ENCODE results near the gene SLC36A4. TPM values are rescaled to one million over a fixed set of nuclear protein-coding genes. Genes with fewer than 3 reads are reported as not detected.

Gene SLC36A4
- total and polyA plus RNA-seq, 2 of the 13 experiments (the other 11 are each of a cell fraction or from before 2014, with no cell fraction given), result 7.3 to 9.5 TPM

DNA sequence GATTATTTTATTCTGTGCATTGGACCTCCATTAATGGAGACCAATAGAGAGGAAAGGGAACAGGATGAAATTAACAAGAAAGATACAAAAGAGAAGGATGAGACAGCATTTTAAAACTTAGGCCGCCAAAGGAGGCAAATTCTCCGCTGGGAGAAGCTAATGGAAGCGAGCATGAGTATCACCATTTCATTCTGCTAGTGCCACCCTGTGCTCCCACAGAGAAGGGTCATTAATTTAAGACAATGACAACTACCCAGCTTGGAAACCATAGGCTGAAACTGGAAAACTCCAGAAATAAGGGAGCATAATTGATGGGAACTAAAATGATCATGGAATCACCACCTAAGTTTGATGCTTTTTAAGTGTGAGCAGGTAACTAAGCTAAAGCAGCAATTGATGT is 69.2 kb downstream of the SLC36A4 start:
- FAIRE-seq, result no peak

DNA sequence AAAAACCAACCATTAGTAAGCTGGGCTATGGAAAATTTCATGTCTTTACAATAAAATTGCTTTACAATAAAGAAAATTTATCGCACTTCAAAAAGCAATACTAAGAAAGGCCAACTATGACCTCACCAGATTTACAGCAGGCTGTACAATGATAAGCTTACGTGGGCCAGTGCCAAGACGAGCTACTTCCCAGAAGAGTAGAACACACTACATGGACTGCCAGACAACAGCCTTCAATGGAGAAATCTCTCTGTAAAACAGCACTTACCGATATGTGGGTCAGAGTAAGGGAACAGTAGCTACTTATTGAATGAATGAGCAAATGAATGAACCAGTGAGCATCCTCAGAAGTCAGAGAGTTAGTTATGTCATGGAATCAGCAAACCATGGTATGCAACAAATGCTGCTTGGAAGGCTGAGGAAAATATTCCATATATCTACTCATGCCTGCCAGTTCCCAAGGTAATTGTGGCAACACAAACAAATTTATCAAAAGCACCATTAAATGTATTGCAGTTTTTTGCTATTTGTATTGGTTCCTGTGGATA is 74.4 kb downstream of the SLC36A4 start:
- BruUV-seq (replicated peaks), result no TSS peak
- H3K4me1 ChIP-seq (ENCODE audit: insufficient read depth, low read length), result no peaks in the 10 kb centered on the region
- DNase-seq (ENCODE audit: low spot score) (no peak), FAIRE-seq (no peak), ATAC-seq (no peak)
- TF ChIP-seq, protein P1, sequence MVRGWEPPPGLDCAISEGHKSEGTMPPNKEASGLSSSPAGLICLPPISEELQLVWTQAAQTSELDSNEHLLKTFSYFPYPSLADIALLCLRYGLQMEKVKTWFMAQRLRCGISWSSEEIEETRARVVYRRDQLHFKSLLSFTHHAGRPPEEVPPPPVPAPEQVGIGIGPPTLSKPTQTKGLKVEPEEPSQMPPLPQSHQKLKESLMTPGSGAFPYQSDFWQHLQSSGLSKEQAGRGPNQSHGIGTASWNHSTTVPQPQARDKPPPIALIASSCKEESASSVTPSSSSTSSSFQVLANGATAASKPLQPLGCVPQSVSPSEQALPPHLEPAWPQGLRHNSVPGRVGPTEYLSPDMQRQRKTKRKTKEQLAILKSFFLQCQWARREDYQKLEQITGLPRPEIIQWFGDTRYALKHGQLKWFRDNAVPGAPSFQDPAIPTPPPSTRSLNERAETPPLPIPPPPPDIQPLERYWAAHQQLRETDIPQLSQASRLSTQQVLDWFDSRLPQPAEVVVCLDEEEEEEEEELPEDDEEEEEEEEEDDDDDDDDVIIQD (CRISPR knock-in tag; IDR thresholded peaks at IDR 0.05; ENCODE audit: low read depth), result no peak
- TF ChIP-seq FOXC1 (CRISPR knock-in tag; IDR thresholded peaks at IDR 0.05; ENCODE audit: borderline replicate concordance) (no peak), ZSCAN12 (CRISPR knock-in tag; IDR thresholded peaks at IDR 0.05) (no peak), POLR2AphosphoS5 (IDR thresholded peaks at IDR 0.05; ENCODE audit: low read depth, low read length) (no peak), NFE2L1 (CRISPR knock-in tag; IDR thresholded peaks at IDR 0.05; ENCODE audit: borderline replicate concordance) (no peak), ZNF510 (CRISPR knock-in tag; IDR thresholded peaks at IDR 0.05; ENCODE audit: low read depth) (no peak)
- no peaks in the 10 kb centered on the region for H3K36me3 ChIP-seq (replicated peaks in 1 of 2; ENCODE audit: control insufficient read depth in 1 of 2, insufficient read depth in 2 of 2, low read length in 2 of 2)
- H3K4me2 ChIP-seq (ENCODE audit: low read depth, low read length), result no peak overlapping the region
- H3K27ac ChIP-seq (ENCODE audit: extremely low read length, insufficient read depth, low read length), result no peak overlapping the region
- H4K20me1 ChIP-seq (ENCODE audit: insufficient read depth, low read length), result no peaks in the 10 kb centered on the region
- in situ Hi-C loops (cut with HindIII; ENCODE audit: extremely low pct_ligation_motif_present, low pct_unique_long_range_greater_than_20kb) (no loop called here), intact Hi-C loops (cut with micrococcal nuclease; ENCODE audit: unreplicated experiment) (no loop called here)
- WGBS (ENCODE audit: low lambda C conversion rate), result 7% methylated on average over 4 of the region's 4 CpGs
- H2AFZ ChIP-seq (ENCODE audit: low read length), result no peak overlapping the region
- ChIA-PET CTCF (ENCODE audit: low intra/inter-chr PET ratio, low total read pairs) (no interaction called here), POLR2A (no interaction called here)
- no peak overlapping the region for H3K9ac ChIP-seq (ENCODE audit: insufficient read depth, low read depth, low read length)
- no peak overlapping the region for H3K4me3 ChIP-seq (replicated peaks in 1 of 3; ENCODE audit: insufficient read depth in 1 of 3, low read depth in 2 of 3, low read length in 3 of 3)
- no peaks in the 10 kb centered on the region for H3K79me2 ChIP-seq (ENCODE audit: insufficient read depth, low read length)
- H3K9me3 ChIP-seq (ENCODE audit: low read length), result no peaks in the 10 kb centered on the region
- H3K27me3 ChIP-seq (ENCODE audit: control insufficient read depth in 1 of 2, insufficient read depth in 2 of 2, low read length in 2 of 2), result no peaks in the 10 kb centered on the region

More for the DNA sequence above, 69.2 kb downstream of the SLC36A4 start:
- in situ Hi-C loops (cut with HindIII; ENCODE audit: extremely low pct_ligation_motif_present, low pct_unique_long_range_greater_than_20kb) (no loop called here), intact Hi-C loops (cut with micrococcal nuclease; ENCODE audit: unreplicated experiment) (no loop called here)
- POLR2A ChIA-PET, result no interaction called here
- no peaks in the 10 kb centered on the region for H3K79me2 ChIP-seq (ENCODE audit: insufficient read depth, low read length)
- ATAC-seq, result no peak
- H3K9ac ChIP-seq (ENCODE audit: insufficient read depth, low read depth, low read length), result no peak overlapping the region
- H4K20me1 ChIP-seq (ENCODE audit: insufficient read depth, low read length), result no peaks in the 10 kb centered on the region
- no peak overlapping the region for H2AFZ ChIP-seq (ENCODE audit: low read length)
- H3K36me3 ChIP-seq (replicated peaks in 1 of 2; ENCODE audit: control insufficient read depth in 1 of 2, insufficient read depth in 2 of 2, low read length in 2 of 2), result no peaks in the 10 kb centered on the region
- H3K27ac ChIP-seq (ENCODE audit: extremely low read length, insufficient read depth, low read length), result no peak overlapping the region
- no peak overlapping the region for H3K4me2 ChIP-seq (ENCODE audit: low read depth, low read length)
- H3K4me3 ChIP-seq (replicated peaks in 1 of 3; ENCODE audit: insufficient read depth in 1 of 3, low read depth in 2 of 3, low read length in 3 of 3), result no peak overlapping the region
- DNase-seq (ENCODE audit: low spot score), result no peak
- H3K27me3 ChIP-seq (ENCODE audit: control insufficient read depth in 1 of 2, insufficient read depth in 2 of 2, low read length in 2 of 2), result no peaks in the 10 kb centered on the region
- no peaks in the 10 kb centered on the region for H3K4me1 ChIP-seq (ENCODE audit: insufficient read depth, low read length)
- CTCF ChIA-PET (ENCODE audit: low intra/inter-chr PET ratio, low total read pairs), result no interaction called here
- 21% methylated on average over 3 of the region's 3 CpGs for WGBS (ENCODE audit: low lambda C conversion rate)
- TF ChIP-seq NAIF1 (CRISPR knock-in tag; IDR thresholded peaks at IDR 0.05; ENCODE audit: borderline replicate concordance), result no peak
- TF ChIP-seq MEF2D (CRISPR knock-in tag; IDR thresholded peaks at IDR 0.05), result no peak
- no peak for TF ChIP-seq IRF2 (CRISPR knock-in tag; IDR thresholded peaks at IDR 0.05)
- TF ChIP-seq, protein P2, sequence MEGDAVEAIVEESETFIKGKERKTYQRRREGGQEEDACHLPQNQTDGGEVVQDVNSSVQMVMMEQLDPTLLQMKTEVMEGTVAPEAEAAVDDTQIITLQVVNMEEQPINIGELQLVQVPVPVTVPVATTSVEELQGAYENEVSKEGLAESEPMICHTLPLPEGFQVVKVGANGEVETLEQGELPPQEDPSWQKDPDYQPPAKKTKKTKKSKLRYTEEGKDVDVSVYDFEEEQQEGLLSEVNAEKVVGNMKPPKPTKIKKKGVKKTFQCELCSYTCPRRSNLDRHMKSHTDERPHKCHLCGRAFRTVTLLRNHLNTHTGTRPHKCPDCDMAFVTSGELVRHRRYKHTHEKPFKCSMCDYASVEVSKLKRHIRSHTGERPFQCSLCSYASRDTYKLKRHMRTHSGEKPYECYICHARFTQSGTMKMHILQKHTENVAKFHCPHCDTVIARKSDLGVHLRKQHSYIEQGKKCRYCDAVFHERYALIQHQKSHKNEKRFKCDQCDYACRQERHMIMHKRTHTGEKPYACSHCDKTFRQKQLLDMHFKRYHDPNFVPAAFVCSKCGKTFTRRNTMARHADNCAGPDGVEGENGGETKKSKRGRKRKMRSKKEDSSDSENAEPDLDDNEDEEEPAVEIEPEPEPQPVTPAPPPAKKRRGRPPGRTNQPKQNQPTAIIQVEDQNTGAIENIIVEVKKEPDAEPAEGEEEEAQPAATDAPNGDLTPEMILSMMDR (CRISPR knock-in tag; IDR thresholded peaks at IDR 0.05), result 0 out of 2 replicates have a peak, but pooled peaks have one; percentile 5
- TF ChIP-seq ZIK1 (CRISPR knock-in tag; IDR thresholded peaks at IDR 0.05; ENCODE audit: borderline replicate concordance, low read depth), result no peak
- TF ChIP-seq NRL (CRISPR knock-in tag; IDR thresholded peaks at IDR 0.05; ENCODE audit: borderline replicate concordance), result no peak
- TF ChIP-seq EZH2 (conservative IDR thresholded peaks at IDR 0.05; ENCODE audit: low read depth, low read length), result no peak
- no peak for TF ChIP-seq ZNF816 (CRISPR knock-in tag; IDR thresholded peaks at IDR 0.05; ENCODE audit: borderline replicate concordance)
- TF ChIP-seq FOXA1 (IDR thresholded peaks at IDR 0.05), result no peak
- TF ChIP-seq FOXA1 (CRISPR knock-in tag; IDR thresholded peaks at IDR 0.05), result no peak
- H3K9me3 ChIP-seq (ENCODE audit: low read length), result no peaks in the 10 kb centered on the region
- BruUV-seq (replicated peaks), result no TSS peak

Data from HepG2 (cell line).